ENCODE results near the gene OR6K6. TPM values are rescaled to one million over a fixed set of nuclear protein-coding genes. Genes with fewer than 3 reads are reported as not detected.
A peak's percentile ranks its signal among the peaks of the same experiment; 100 is the strongest.

The OR6K6 gene
- polyA plus RNA-seq, 1 of the 3 experiments (the other 2 are of a cell fraction), result not detected

GRCh38 chr1:158781104-158781503 is 26.6 kb downstream of the OR6K6 start, which contains the start of gene OR6N2:
Gene OR6N2, minus strand, starts transcription at chr1:158781204. Its CDS starts 3,569 bp downstream, at chr1:158777635.
- H3K4me2 ChIP-seq, result no peak within 1 kb of the TSS
- no peaks in the 10 kb centered on the region for H3K36me3 ChIP-seq (replicated peaks in 1 of 2; ENCODE audit: control insufficient read depth in 1 of 2, insufficient read depth in 2 of 2, low read length in 1 of 2)
- H2AFZ ChIP-seq (ENCODE audit: low read depth), result no peak within 1 kb of the TSS
- POLR2A ChIA-PET, result no interaction called here
- no peaks in the 10 kb centered on the region for H3K9me3 ChIP-seq
- no peak for DNase-seq
- no peaks in the 10 kb centered on the region for H3K9me2 ChIP-seq
- H3F3A ChIP-seq (replicated peaks; ENCODE audit: insufficient read depth), result no peaks in the 10 kb centered on the region
- CTCF ChIA-PET, result no interaction called here
- no peak within 1 kb of the TSS for H3K27ac ChIP-seq (ENCODE audit: low read depth in 2 of 2, low read length in 1 of 2)
- H4K20me1 ChIP-seq (ENCODE audit: insufficient read depth), result no peaks in the 10 kb centered on the region
- no peaks in the 10 kb centered on the region; the same call in 1 of the 2 replicates for H3K27me3 ChIP-seq (ENCODE audit: insufficient read depth)
- no peak for TF ChIP-seq EZH2phosphoT487 (IDR thresholded peaks at IDR 0.05; ENCODE audit: borderline replicate concordance, low read depth)
- TF ChIP-seq TCF12 (IDR thresholded peaks at IDR 0.05), result no peak
- TF ChIP-seq, protein P1, sequence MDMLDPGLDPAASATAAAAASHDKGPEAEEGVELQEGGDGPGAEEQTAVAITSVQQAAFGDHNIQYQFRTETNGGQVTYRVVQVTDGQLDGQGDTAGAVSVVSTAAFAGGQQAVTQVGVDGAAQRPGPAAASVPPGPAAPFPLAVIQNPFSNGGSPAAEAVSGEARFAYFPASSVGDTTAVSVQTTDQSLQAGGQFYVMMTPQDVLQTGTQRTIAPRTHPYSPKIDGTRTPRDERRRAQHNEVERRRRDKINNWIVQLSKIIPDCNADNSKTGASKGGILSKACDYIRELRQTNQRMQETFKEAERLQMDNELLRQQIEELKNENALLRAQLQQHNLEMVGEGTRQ (IDR thresholded peaks at IDR 0.05; ENCODE audit: borderline replicate concordance, low read depth, low read length), result no peak
- no peak for TF ChIP-seq PBX3 (IDR thresholded peaks at IDR 0.05)
- no peak for TF ChIP-seq MXI1 (IDR thresholded peaks at IDR 0.05; ENCODE audit: low read depth, low read length)
- TF ChIP-seq, protein P2, sequence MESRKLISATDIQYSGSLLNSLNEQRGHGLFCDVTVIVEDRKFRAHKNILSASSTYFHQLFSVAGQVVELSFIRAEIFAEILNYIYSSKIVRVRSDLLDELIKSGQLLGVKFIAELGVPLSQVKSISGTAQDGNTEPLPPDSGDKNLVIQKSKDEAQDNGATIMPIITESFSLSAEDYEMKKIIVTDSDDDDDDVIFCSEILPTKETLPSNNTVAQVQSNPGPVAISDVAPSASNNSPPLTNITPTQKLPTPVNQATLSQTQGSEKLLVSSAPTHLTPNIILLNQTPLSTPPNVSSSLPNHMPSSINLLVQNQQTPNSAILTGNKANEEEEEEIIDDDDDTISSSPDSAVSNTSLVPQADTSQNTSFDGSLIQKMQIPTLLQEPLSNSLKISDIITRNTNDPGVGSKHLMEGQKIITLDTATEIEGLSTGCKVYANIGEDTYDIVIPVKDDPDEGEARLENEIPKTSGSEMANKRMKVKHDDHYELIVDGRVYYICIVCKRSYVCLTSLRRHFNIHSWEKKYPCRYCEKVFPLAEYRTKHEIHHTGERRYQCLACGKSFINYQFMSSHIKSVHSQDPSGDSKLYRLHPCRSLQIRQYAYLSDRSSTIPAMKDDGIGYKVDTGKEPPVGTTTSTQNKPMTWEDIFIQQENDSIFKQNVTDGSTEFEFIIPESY (IDR thresholded peaks at IDR 0.05; ENCODE audit: borderline replicate concordance, low read depth), result no peak
- TF ChIP-seq SMC3 (IDR thresholded peaks at IDR 0.05; ENCODE audit: low read depth, low read length), result no peak
- no peak for TF ChIP-seq MAX (IDR thresholded peaks at IDR 0.05; ENCODE audit: low read depth)
- H3K4me1 ChIP-seq (ENCODE audit: control insufficient read depth in 1 of 2, insufficient read depth in 2 of 2, low read depth in 1 of 2, low read length in 1 of 2), result no peaks in the 10 kb centered on the region
- no peak within 1 kb of the TSS for H3K4me3 ChIP-seq (ENCODE audit: low read depth in 2 of 2, low read length in 1 of 2)
- H3K79me2 ChIP-seq (ENCODE audit: insufficient read depth), result no peaks in the 10 kb centered on the region
- H3K9ac ChIP-seq, result no peak within 1 kb of the TSS

- Histone ChIP-seq H3K27me3 (ENCODE audit: insufficient read depth) (no peaks in the 10 kb centered on the region), H3K27ac (ENCODE audit: low read depth in 2 of 2, low read length in 1 of 2) (no peak overlapping the region), H2AFZ (ENCODE audit: low read depth) (no peak overlapping the region), H3K36me3 (replicated peaks in 1 of 2; ENCODE audit: control insufficient read depth in 1 of 2, insufficient read depth in 2 of 2, low read length in 1 of 2) (no peaks in the 10 kb centered on the region), H4K20me1 (ENCODE audit: insufficient read depth) (no peaks in the 10 kb centered on the region), H3K9ac (no peak overlapping the region), H3K79me2 (ENCODE audit: insufficient read depth) (no peaks in the 10 kb centered on the region), H3F3A (replicated peaks; ENCODE audit: insufficient read depth) (no peaks in the 10 kb centered on the region), H3K9me3 (no peaks in the 10 kb centered on the region), H3K4me2 (no peak overlapping the region), H3K4me1 (ENCODE audit: control insufficient read depth in 1 of 2, insufficient read depth in 2 of 2, low read depth in 1 of 2, low read length in 1 of 2) (no peaks in the 10 kb centered on the region), H3K9me2 (no peaks in the 10 kb centered on the region), H3K4me3 (ENCODE audit: low read depth in 2 of 2, low read length in 1 of 2) (no peak overlapping the region)
- no peak for DNase-seq
- ChIA-PET POLR2A (no interaction called here), CTCF (no interaction called here)
- TF ChIP-seq MXI1 (IDR thresholded peaks at IDR 0.05; ENCODE audit: low read depth, low read length) (no peak), CTCF (IDR thresholded peaks at IDR 0.05) (peak; percentile 43)
- 11% methylated on average over 2 of the region's 2 CpGs for WGBS (ENCODE audit: low lambda C conversion rate)
Observed at GRCh38 chr1:158793604-158794003, 39.1 kb downstream of the OR6K6 start.

All from SK-N-SH (cell line).